IMR-90 (cell line): ENCODE measurements around the gene POLR1A. TPM values are rescaled to one million over a fixed set of nuclear protein-coding genes. Genes with fewer than 3 reads are reported as not detected.

Source experiments
- ATAC-seq: fragments of 200-7000 bp; cut with Tn5 transposase; 2 replicates; pipeline ENCODE4 v1.9.1; 2020; ENCODE audit warnings: low read depth, mild to moderate bottlenecking, moderate library complexity
- BruUV-seq: library from RNA; stranded (reverse); fragments of 400-500 nt; replicated peaks from 2 replicates; lab custom pipeline; 2021; lab: Mats Ljungman, UMichigan
- CTCF ChIA-PET: fragments of 300-600 bp; formaldehyde crosslinking; extraction: SDS; loops from one replicate; lab custom pipeline; 2021; ENCODE audit warnings: antibody characterized with exemption; lab: Yijun Ruan, JAX
- POLR2A ChIA-PET: fragments of 300-600 bp; sonication (Branson Sonifier 250); formaldehyde crosslinking; loops from one replicate; lab custom pipeline; 2022; ENCODE audit warnings: antibody characterized with exemption; ENCODE audit not compliant: unreplicated experiment; lab: Charles Lee
- DNase-seq: peaks from one replicate; pipeline ENCODE4 v3.0.0; 2013
- H2AFZ ChIP-seq: replicated peaks from 2 replicates; pipeline ENCODE3; 2013; ENCODE audit warnings: low read length, mild to moderate bottlenecking; ENCODE audit not compliant: poor library complexity
- H2AK5ac ChIP-seq: 2 replicates; pipeline ENCODE4 v1.6.1; 2013; ENCODE audit warnings: low read depth, low read length, inconsistent platforms
- H2AK9ac ChIP-seq: replicated peaks from 2 replicates; pipeline ENCODE3; 2013; ENCODE audit warnings: mild to moderate bottlenecking, low read depth, low read length, moderate library complexity; ENCODE audit not compliant: poor library complexity
- H2BK120ac ChIP-seq: 2 replicates; pipeline ENCODE4 v1.6.1; 2013; ENCODE audit warnings: low read depth, low read length, inconsistent platforms
- H2BK15ac ChIP-seq: 3 replicates; pipeline ENCODE4 v1.6.1; 2013; ENCODE audit warnings: low read depth, low read length, inconsistent platforms
- H2BK20ac ChIP-seq: 2 replicates; pipeline ENCODE4 v1.6.1; 2013; ENCODE audit warnings: low read depth, mild to moderate bottlenecking, inconsistent platforms, low read length, moderate library complexity
- H2BK5ac ChIP-seq: 2 replicates; pipeline ENCODE4 v1.6.1; 2013; ENCODE audit warnings: mild to moderate bottlenecking, low read depth, low read length, inconsistent platforms; ENCODE audit not compliant: poor library complexity, severe bottlenecking
- H3K14ac ChIP-seq: replicated peaks from 2 replicates; pipeline ENCODE4 v1.6.1; 2013; ENCODE audit warnings: low read depth, low read length, inconsistent platforms
- H3K18ac ChIP-seq: 2 replicates; pipeline ENCODE4 v1.6.1; 2013; ENCODE audit warnings: low read depth, low read length, control low read depth
- H3K23ac ChIP-seq: 2 replicates; pipeline ENCODE4 v1.6.1; 2013; ENCODE audit warnings: low read depth, low read length, inconsistent platforms
- H3K27ac ChIP-seq: 2 replicates; pipeline ENCODE4 v1.5.1; 2013; ENCODE audit warnings: mild to moderate bottlenecking, control low read depth, low read length; ENCODE audit not compliant: insufficient read depth
- H3K27me3 ChIP-seq: 2 replicates; pipeline ENCODE4 v1.6.1; 2013; ENCODE audit warnings: low read length; ENCODE audit not compliant: control insufficient read depth, insufficient read depth
- H3K36me3 ChIP-seq: 2 replicates; pipeline ENCODE4 v1.6.1; 2013; ENCODE audit warnings: low read length, mixed read lengths; ENCODE audit not compliant: control insufficient read depth, insufficient read depth
- H3K4ac ChIP-seq: 2 replicates; pipeline ENCODE4 v1.6.1; 2013; ENCODE audit warnings: low read depth, low read length, inconsistent platforms
- H3K4me1 ChIP-seq: 2 replicates; pipeline ENCODE4 v1.6.1; 2013; ENCODE audit warnings: low read length, mixed read lengths; ENCODE audit not compliant: control insufficient read depth, insufficient read depth
- H3K4me2 ChIP-seq: 2 replicates; pipeline ENCODE4 v1.6.1; 2013; ENCODE audit warnings: low read depth, mild to moderate bottlenecking, control low read depth, low read length, moderate library complexity
- H3K4me3 ChIP-seq: 2 replicates; pipeline ENCODE4 v1.5.1; 2013; ENCODE audit warnings: low read depth, mild to moderate bottlenecking, control low read depth, low read length, moderate library complexity; ENCODE audit not compliant: insufficient read depth
- H3K56ac ChIP-seq: 2 replicates; pipeline ENCODE4 v1.6.1; 2013; ENCODE audit warnings: low read length, inconsistent platforms; ENCODE audit not compliant: insufficient read depth; ENCODE audit errors: extremely low read depth
- H3K79me1 ChIP-seq, 2 experiments: 2 replicates each; pipeline ENCODE4 v1.6.1; 2013; ENCODE audit warnings: low read length in 2 of 2, inconsistent platforms in 1 of 2, low read depth in 1 of 2
- H3K9ac ChIP-seq: 2 replicates; pipeline ENCODE4 v1.6.1; 2013; ENCODE audit warnings: low read depth, low read length, control low read depth
- H3K9me1 ChIP-seq: 2 replicates; pipeline ENCODE4 v1.6.1; 2013; ENCODE audit warnings: low read length, inconsistent platforms; ENCODE audit not compliant: insufficient read depth
- H3K9me3 ChIP-seq: 2 replicates; pipeline ENCODE4 v1.6.1; 2013; ENCODE audit warnings: low read length; ENCODE audit not compliant: control insufficient read depth, insufficient read depth
- H4K20me1 ChIP-seq: 2 replicates; pipeline ENCODE4 v1.6.1; 2013; ENCODE audit warnings: low read length, inconsistent platforms; ENCODE audit not compliant: insufficient read depth
- H4K5ac ChIP-seq: 2 replicates; pipeline ENCODE4 v1.6.1; 2013; ENCODE audit warnings: mild to moderate bottlenecking, low read depth, low read length, control low read depth
- H4K8ac ChIP-seq, 2 experiments: 2 replicates each; pipeline ENCODE4 v1.6.1; 2013; ENCODE audit warnings: low read depth in 2 of 2, low read length in 2 of 2, control low read depth in 1 of 2, inconsistent platforms in 1 of 2
- H4K91ac ChIP-seq: 2 replicates; pipeline ENCODE4 v1.6.1; 2013; ENCODE audit warnings: low read depth, low read length, inconsistent platforms; ENCODE audit not compliant: insufficient read depth
- ELK1 ChIP-seq: fragments of 150-350 bp; IDR thresholded peaks from 2 replicates; pipeline ENCODE4 v1.6.1; 2016; ENCODE audit warnings: low read depth, mild to moderate bottlenecking, low read length, moderate library complexity, borderline replicate concordance
- RAD21 ChIP-seq: IDR thresholded peaks from 2 replicates; pipeline ENCODE4 v1.6.1; 2012; ENCODE audit warnings: low read length, improper control_type of control experiment
- RFX5 ChIP-seq: IDR thresholded peaks from 2 replicates; pipeline ENCODE4 v1.8.0; 2012; ENCODE audit warnings: low read depth, mild to moderate bottlenecking, low read length, moderate library complexity
- WGBS, 2 experiments: methylation state at CpG; one replicate each; pipeline versions ENCODE4 v1.1.5 to v1.1.7; 2013; ENCODE audit warnings: missing lambda C conversion rate in 2 of 2; ENCODE audit not compliant: insufficient read length in 1 of 2; ENCODE audit errors: extremely low coverage in 2 of 2; 5-methylcytosine and 5-hydroxymethylcytosine counted together
- dilution Hi-C: fragments of 300-500 bp; cut with HindIII; formaldehyde crosslinking; loops from one replicate; pipeline ENCODE4 v1.14.3; 2018; ENCODE audit warnings: low sequenced_read_pairs; ENCODE audit not compliant: unreplicated experiment
- in situ Hi-C: fragments of 300-500 bp; cut with MboI; formaldehyde crosslinking; loops from 3 replicates; pipeline ENCODE4 v1.14.3; 2019; ENCODE audit warnings: low sequenced_read_pairs, inconsistent platforms, mixed read lengths
- intact Hi-C: fragments of 100-400 bp; cut with micrococcal nuclease; formaldehyde crosslinking; loops from 2 replicates; pipeline ENCODE4 v1.10.0; 2022
- polyA plus RNA-seq, 3 experiments: library from polyadenylated mRNA; depleted of rRNA; stranded (reverse); fragments of >200 nt; gene quantifications; 2 replicates each; pipeline ENCODE4 v1.2.3, GENCODE V29; 2012; ENCODE audit warnings: low replicate concordance in 1 of 3
- total RNA-seq: library from RNA; depleted of rRNA; stranded (reverse); fragments of >200 nt; gene quantifications from 2 replicates; pipeline ENCODE4 v1.2.3, GENCODE V29; 2012

The POLR1A gene
- total and polyA plus RNA-seq, 2 of the 4 experiments (the other 2 are of a cell fraction): 7.6 to 27.4 TPM

GRCh38 chr2:86003967-86004366 is 101.7 kb downstream of the POLR1A start:
- no peak overlapping the region for H4K8ac ChIP-seq
- intact Hi-C loops: no loop called here
- no peaks in the 10 kb centered on the region for H3K36me3 ChIP-seq
- no peak overlapping the region for H2AK5ac ChIP-seq
- H3K27me3 ChIP-seq: no peaks in the 10 kb centered on the region
- DNase-seq: no peak
- H2BK15ac ChIP-seq: no peak overlapping the region
- no peak overlapping the region for H4K5ac ChIP-seq
- H3K79me1 ChIP-seq: no peaks in the 10 kb centered on the region
- BruUV-seq: no TSS peak
- no peak overlapping the region for H3K9ac ChIP-seq
- in situ Hi-C loops: no loop called here
- no peak overlapping the region for H2BK120ac ChIP-seq
- no peak overlapping the region for H4K91ac ChIP-seq
- dilution Hi-C loops: no loop called here
- no peak overlapping the region for H2BK20ac ChIP-seq
- H3K56ac ChIP-seq: no peak overlapping the region
- H2AK9ac ChIP-seq: no peak overlapping the region
- ChIA-PET CTCF (no interaction called here), POLR2A (no interaction called here)
- no CpG with 5 or more reads among the region's 3 CpGs for WGBS, 2 experiments
- no peaks in the 10 kb centered on the region for H4K20me1 ChIP-seq
- H3K4me1 ChIP-seq: peaks cover 10% of the 10 kb centered on the region
- H3K27ac ChIP-seq: no peak overlapping the region
- H3K18ac ChIP-seq: no peak overlapping the region
- H2BK5ac ChIP-seq: no peak overlapping the region
- no peak overlapping the region for H2AFZ ChIP-seq
- H3K4me2 ChIP-seq: no peak overlapping the region
- H3K23ac ChIP-seq: no peak overlapping the region
- peaks cover 15% of the 10 kb centered on the region for H3K9me1 ChIP-seq
- ATAC-seq: no peak
- no peak overlapping the region for H3K4me3 ChIP-seq
- TF ChIP-seq ELK1 (no peak), RAD21 (no peak), RFX5 (no peak)
- H3K9me3 ChIP-seq: peaks cover 15% of the 10 kb centered on the region
- H3K4ac ChIP-seq: no peak overlapping the region
- H3K14ac ChIP-seq: no peak overlapping the region
